SK-N-SH treated with all-trans-retinoic acid at 6 μM for 48 hours (cell line): Measurements from ENCODE around the gene RALGPS1.

ENCODE experiments used
- ATAC-seq: fragments of 200-7000 bp; cut with Tn5 transposase; 3 replicates; pipeline ENCODE4 v1.9.1; 2020; ENCODE audit warnings: mild to moderate bottlenecking, moderate library complexity
- BACH2 ChIP-seq: fragments of 250-450 bp; sonication (Bioruptor Pico); IDR thresholded peaks from 2 replicates; pipeline ENCODE4 v1.9.0; 2021; ENCODE audit warnings: mild to moderate bottlenecking, borderline replicate concordance
- CSDC2 ChIP-seq: fragments of 250-450 bp; sonication (Bioruptor Pico); IDR thresholded peaks from 2 replicates; pipeline ENCODE4 v1.5.0; 2020; ENCODE audit warnings: mild to moderate bottlenecking, moderate library complexity
- GLIS3 ChIP-seq: fragments of 250-450 bp; sonication (Bioruptor Pico); IDR thresholded peaks from 2 replicates; pipeline ENCODE4 v1.5.0; 2020; ENCODE audit warnings: mild to moderate bottlenecking, moderate library complexity
- ISL1 ChIP-seq: fragments of 250-450 bp; sonication (Bioruptor Pico); IDR thresholded peaks from 2 replicates; pipeline ENCODE4 v2.1.2; 2022; ENCODE audit warnings: mild to moderate bottlenecking, moderate library complexity
- OSR1 ChIP-seq: fragments of 250-450 bp; sonication (Bioruptor Pico); IDR thresholded peaks from 2 replicates; pipeline ENCODE4 v1.8.0; 2022; ENCODE audit warnings: moderate library complexity, mild to moderate bottlenecking, inconsistent platforms
- PATZ1 ChIP-seq: fragments of 250-450 bp; sonication (Bioruptor Pico); IDR thresholded peaks from 2 replicates; pipeline ENCODE4 v1.8.0; 2020; ENCODE audit warnings: mild to moderate bottlenecking, moderate library complexity, borderline replicate concordance
- POU6F1 ChIP-seq: fragments of 250-450 bp; sonication (Bioruptor Pico); IDR thresholded peaks from 2 replicates; pipeline ENCODE4 v1.8.0; 2021; ENCODE audit warnings: low read depth, mild to moderate bottlenecking, moderate library complexity, borderline replicate concordance
- PPARA ChIP-seq: fragments of 250-450 bp; sonication (Bioruptor Pico); IDR thresholded peaks from 2 replicates; pipeline ENCODE4 v1.5.0; 2020; ENCODE audit warnings: mild to moderate bottlenecking, borderline replicate concordance
- RARB ChIP-seq: fragments of 250-450 bp; sonication (Bioruptor Pico); IDR thresholded peaks from 2 replicates; pipeline ENCODE4 v1.8.0; 2021; ENCODE audit warnings: mild to moderate bottlenecking, moderate library complexity
- SNAI2 ChIP-seq: fragments of 250-450 bp; sonication (Bioruptor Pico); IDR thresholded peaks from 2 replicates; pipeline ENCODE4 v1.5.0; 2020; ENCODE audit warnings: mild to moderate bottlenecking, moderate library complexity
- TCF4 ChIP-seq: fragments of 250-450 bp; sonication (Bioruptor Pico); IDR thresholded peaks from 2 replicates; pipeline ENCODE4 v1.8.0; 2021; ENCODE audit warnings: mild to moderate bottlenecking, moderate library complexity, borderline replicate concordance
- TOX ChIP-seq: fragments of 250-450 bp; sonication (Bioruptor Pico); IDR thresholded peaks from 2 replicates; pipeline ENCODE4 v1.8.0; 2021; ENCODE audit warnings: mild to moderate bottlenecking, moderate library complexity, borderline replicate concordance
- ZC3H10 ChIP-seq: fragments of 250-450 bp; sonication (Bioruptor Pico); IDR thresholded peaks from 2 replicates; pipeline ENCODE4 v1.5.1; 2021; ENCODE audit warnings: mild to moderate bottlenecking, moderate library complexity
- ZFP3 ChIP-seq: fragments of 250-450 bp; sonication (Bioruptor Pico); IDR thresholded peaks from 2 replicates; pipeline ENCODE4 v1.5.0; 2020; ENCODE audit warnings: mild to moderate bottlenecking, moderate library complexity
- ZNF565 ChIP-seq: fragments of 450-650 bp; formaldehyde crosslinking; conservative IDR thresholded peaks from 2 replicates; pipeline ENCODE4 v1.5.0; 2020; ENCODE audit warnings: low read depth, mild to moderate bottlenecking, moderate library complexity
- ZNF70 ChIP-seq: fragments of 450-650 bp; formaldehyde crosslinking; IDR thresholded peaks from 2 replicates; pipeline ENCODE4 v1.5.0; 2020; ENCODE audit warnings: mild to moderate bottlenecking, moderate library complexity
- ZNF8 ChIP-seq: fragments of 450-650 bp; formaldehyde crosslinking; IDR thresholded peaks from 2 replicates; pipeline ENCODE4 v1.5.0; 2020; ENCODE audit warnings: mild to moderate bottlenecking, moderate library complexity
- TF ChIP-seq, protein P1 (sequence below): fragments of 250-450 bp; sonication (Bioruptor Pico); IDR thresholded peaks from 2 replicates; pipeline ENCODE4 v1.5.0; 2020; ENCODE audit warnings: mild to moderate bottlenecking, moderate library complexity
- TF ChIP-seq, protein P2 (sequence below): fragments of 250-450 bp; sonication (Bioruptor Pico); IDR thresholded peaks from 2 replicates; pipeline ENCODE4 v1.5.1; 2021; ENCODE audit warnings: mild to moderate bottlenecking, moderate library complexity

RALGPS1 gene

DNA sequence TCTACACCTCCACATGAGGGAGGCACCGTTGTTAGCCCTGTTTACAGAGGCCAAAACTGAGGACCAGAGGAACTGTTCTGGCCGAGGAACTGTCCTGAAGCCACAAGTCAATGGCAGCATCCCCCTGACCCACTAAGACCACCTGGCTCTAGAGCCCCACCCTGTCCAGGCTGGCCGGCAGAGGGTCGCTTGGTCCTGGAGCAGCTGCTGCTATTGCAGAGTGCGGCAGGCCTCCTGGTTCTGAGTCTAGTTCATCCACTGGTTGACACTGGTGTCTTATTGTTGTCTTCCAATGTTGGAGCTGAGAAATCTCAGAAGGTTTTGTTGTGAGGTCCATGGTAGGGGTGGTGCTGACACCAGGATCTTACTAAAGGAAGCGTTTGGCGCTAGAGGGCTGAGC is 234.4 kb downstream of the RALGPS1 start:
- TF ChIP-seq RARB (CRISPR knock-in tag) (no peak), ISL1 (CRISPR knock-in tag) (no peak), TCF4 (CRISPR knock-in tag) (no peak), POU6F1 (CRISPR knock-in tag) (no peak), ZNF70 (CRISPR knock-in tag) (no peak), TOX (CRISPR knock-in tag) (no peak), ZFP3 (no peak)
- ATAC-seq = no peak

GRCh38 chr9:127149463-127150390 is 235.1 kb downstream of the RALGPS1 start:
- ATAC-seq = no peak
- no peak for TF ChIP-seq ZNF565 (CRISPR knock-in tag)
- TF ChIP-seq ZFP3 = no peak
- TF ChIP-seq ZC3H10 (CRISPR knock-in tag) = no peak
- no peak for TF ChIP-seq GLIS3 (CRISPR knock-in tag)
- TF ChIP-seq ISL1 (CRISPR knock-in tag) = no peak

GRCh38 chr9:127153501-127153900 is 238.9 kb downstream of the RALGPS1 start:
- no peak for TF ChIP-seq ZC3H10 (CRISPR knock-in tag)
- TF ChIP-seq PPARA (CRISPR knock-in tag) = no peak
- TF ChIP-seq ISL1 (CRISPR knock-in tag) = no peak
- TF ChIP-seq POU6F1 (CRISPR knock-in tag) = no peak
- no peak for TF ChIP-seq SNAI2
- no peak for TF ChIP-seq TCF4 (CRISPR knock-in tag)
- TF ChIP-seq ZNF565 (CRISPR knock-in tag) = no peak
- no peak for TF ChIP-seq TOX (CRISPR knock-in tag)
- no peak for TF ChIP-seq OSR1 (CRISPR knock-in tag)
- TF ChIP-seq RARB (CRISPR knock-in tag) = no peak
- TF ChIP-seq ZNF70 (CRISPR knock-in tag) = no peak
- TF ChIP-seq, protein P1, sequence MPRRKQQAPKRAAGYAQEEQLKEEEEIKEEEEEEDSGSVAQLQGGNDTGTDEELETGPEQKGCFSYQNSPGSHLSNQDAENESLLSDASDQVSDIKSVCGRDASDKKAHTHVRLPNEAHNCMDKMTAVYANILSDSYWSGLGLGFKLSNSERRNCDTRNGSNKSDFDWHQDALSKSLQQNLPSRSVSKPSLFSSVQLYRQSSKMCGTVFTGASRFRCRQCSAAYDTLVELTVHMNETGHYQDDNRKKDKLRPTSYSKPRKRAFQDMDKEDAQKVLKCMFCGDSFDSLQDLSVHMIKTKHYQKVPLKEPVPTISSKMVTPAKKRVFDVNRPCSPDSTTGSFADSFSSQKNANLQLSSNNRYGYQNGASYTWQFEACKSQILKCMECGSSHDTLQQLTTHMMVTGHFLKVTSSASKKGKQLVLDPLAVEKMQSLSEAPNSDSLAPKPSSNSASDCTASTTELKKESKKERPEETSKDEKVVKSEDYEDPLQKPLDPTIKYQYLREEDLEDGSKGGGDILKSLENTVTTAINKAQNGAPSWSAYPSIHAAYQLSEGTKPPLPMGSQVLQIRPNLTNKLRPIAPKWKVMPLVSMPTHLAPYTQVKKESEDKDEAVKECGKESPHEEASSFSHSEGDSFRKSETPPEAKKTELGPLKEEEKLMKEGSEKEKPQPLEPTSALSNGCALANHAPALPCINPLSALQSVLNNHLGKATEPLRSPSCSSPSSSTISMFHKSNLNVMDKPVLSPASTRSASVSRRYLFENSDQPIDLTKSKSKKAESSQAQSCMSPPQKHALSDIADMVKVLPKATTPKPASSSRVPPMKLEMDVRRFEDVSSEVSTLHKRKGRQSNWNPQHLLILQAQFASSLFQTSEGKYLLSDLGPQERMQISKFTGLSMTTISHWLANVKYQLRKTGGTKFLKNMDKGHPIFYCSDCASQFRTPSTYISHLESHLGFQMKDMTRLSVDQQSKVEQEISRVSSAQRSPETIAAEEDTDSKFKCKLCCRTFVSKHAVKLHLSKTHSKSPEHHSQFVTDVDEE (CRISPR knock-in tag) = no peak
- no peak for TF ChIP-seq GLIS3 (CRISPR knock-in tag)
- ATAC-seq = no peak

DNA sequence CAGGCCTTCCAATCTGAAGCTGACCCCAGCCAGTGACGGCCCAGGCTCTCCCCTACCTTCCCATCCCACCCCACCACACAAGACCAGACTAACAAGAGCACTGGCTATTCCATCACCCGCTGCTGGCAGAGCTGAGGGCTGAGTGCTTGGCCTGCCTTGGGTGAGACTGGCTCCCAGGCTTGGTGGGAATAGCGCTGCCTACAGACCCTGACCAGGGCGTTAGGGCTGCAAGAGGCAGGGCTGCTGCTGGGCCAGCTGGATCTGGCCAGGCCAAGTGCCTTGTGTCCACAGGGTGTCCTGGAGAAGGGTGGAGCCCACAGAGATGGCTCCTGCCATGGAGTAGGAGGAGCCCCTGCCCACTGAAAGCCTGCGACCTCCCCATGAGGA is 239.4 kb downstream of the RALGPS1 start:
- ATAC-seq = no peak

More for the DNA sequence above, 239.4 kb downstream of the RALGPS1 start:
- TF ChIP-seq ZNF8 (CRISPR knock-in tag) = no peak
- no peak for TF ChIP-seq BACH2 (CRISPR knock-in tag)
- TF ChIP-seq TOX (CRISPR knock-in tag) = no peak
- no peak for TF ChIP-seq ISL1 (CRISPR knock-in tag)
- TF ChIP-seq PATZ1 (CRISPR knock-in tag) = no peak
- TF ChIP-seq, protein P2, sequence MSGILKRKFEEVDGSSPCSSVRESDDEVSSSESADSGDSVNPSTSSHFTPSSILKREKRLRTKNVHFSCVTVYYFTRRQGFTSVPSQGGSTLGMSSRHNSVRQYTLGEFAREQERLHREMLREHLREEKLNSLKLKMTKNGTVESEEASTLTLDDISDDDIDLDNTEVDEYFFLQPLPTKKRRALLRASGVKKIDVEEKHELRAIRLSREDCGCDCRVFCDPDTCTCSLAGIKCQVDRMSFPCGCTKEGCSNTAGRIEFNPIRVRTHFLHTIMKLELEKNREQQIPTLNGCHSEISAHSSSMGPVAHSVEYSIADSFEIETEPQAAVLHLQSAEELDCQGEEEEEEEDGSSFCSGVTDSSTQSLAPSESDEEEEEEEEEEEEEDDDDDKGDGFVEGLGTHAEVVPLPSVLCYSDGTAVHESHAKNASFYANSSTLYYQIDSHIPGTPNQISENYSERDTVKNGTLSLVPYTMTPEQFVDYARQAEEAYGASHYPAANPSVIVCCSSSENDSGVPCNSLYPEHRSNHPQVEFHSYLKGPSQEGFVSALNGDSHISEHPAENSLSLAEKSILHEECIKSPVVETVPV (CRISPR knock-in tag) = no peak
- no peak for TF ChIP-seq ZC3H10 (CRISPR knock-in tag)
- TF ChIP-seq ZNF70 (CRISPR knock-in tag) = no peak
- TF ChIP-seq ZNF565 (CRISPR knock-in tag) = no peak
- TF ChIP-seq RARB (CRISPR knock-in tag) = no peak
- TF ChIP-seq PPARA (CRISPR knock-in tag) = no peak
- TF ChIP-seq CSDC2 = no peak
- no peak for TF ChIP-seq ZFP3
- no peak for TF ChIP-seq GLIS3 (CRISPR knock-in tag)
- TF ChIP-seq OSR1 (CRISPR knock-in tag) = no peak
- TF ChIP-seq, protein P1 (CRISPR knock-in tag) = no peak
- TF ChIP-seq, all 23 proteins: peak for 0
